Esophagus (tissue), 2 donors: ENCODE results near the gene THBS2. TPM values are rescaled to one million over a fixed set of nuclear protein-coding genes. Genes with fewer than 3 reads are reported as not detected.

ENCODE experiments used
- H3K27ac ChIP-seq, 2 donors: one replicate each; pipeline ENCODE4 v1.5.1; 2013; ENCODE audit warnings: low read depth in 2 of 2, mild to moderate bottlenecking in 2 of 2, inconsistent platforms in 1 of 2, low read length in 1 of 2, moderate library complexity in 1 of 2
- H3K27me3 ChIP-seq, 2 donors: one replicate each; pipeline ENCODE4 v1.6.1; 2013; ENCODE audit warnings: low read length in 2 of 2, control low read depth in 1 of 2, mild to moderate bottlenecking in 1 of 2; ENCODE audit not compliant: insufficient read depth in 2 of 2, control insufficient read depth in 1 of 2
- H3K36me3 ChIP-seq, 2 donors: one replicate each; pipeline ENCODE4 v1.6.1; 2013; ENCODE audit warnings: low read length in 1 of 2; ENCODE audit not compliant: control insufficient read depth in 2 of 2, insufficient read depth in 2 of 2
- H3K4me1 ChIP-seq, 2 donors: one replicate each; pipeline ENCODE4 v1.6.1; 2013; ENCODE audit warnings: low read length in 1 of 2; ENCODE audit not compliant: control insufficient read depth in 2 of 2, insufficient read depth in 2 of 2
- H3K4me3 ChIP-seq, 2 donors: one replicate each; pipeline ENCODE4 v1.5.1; 2013; ENCODE audit warnings: low read length in 2 of 2, mild to moderate bottlenecking in 2 of 2, low read depth in 1 of 2, moderate library complexity in 1 of 2
- H3K9me3 ChIP-seq, 2 donors: one replicate each; pipeline ENCODE4 v1.6.1; 2013; ENCODE audit warnings: mild to moderate bottlenecking in 2 of 2, low read depth in 1 of 2, low read length in 1 of 2, moderate library complexity in 1 of 2; ENCODE audit not compliant: control insufficient read depth in 2 of 2, insufficient read depth in 1 of 2
- WGBS, 2 donors: extraction: QIAGEN DNeasy Blood & Tissue Kit; methylation state at CpG; one replicate each; pipeline ENCODE4 v1.1.7; 2013; 5-methylcytosine and 5-hydroxymethylcytosine counted together
- polyA plus RNA-seq, 2 donors: library from polyadenylated mRNA; stranded (reverse); fragments of 200-250 nt; gene quantifications; one replicate each; pipeline ENCODE4 v1.2.3, GENCODE V29; 2013
- donor health status: healthy with polysubstance abuse.
- donor health status: Bipolar disorder and iron deficiency.

Gene THBS2
- polyA plus RNA-seq, 2 donors: 1.6 to 2.5 TPM

DNA sequence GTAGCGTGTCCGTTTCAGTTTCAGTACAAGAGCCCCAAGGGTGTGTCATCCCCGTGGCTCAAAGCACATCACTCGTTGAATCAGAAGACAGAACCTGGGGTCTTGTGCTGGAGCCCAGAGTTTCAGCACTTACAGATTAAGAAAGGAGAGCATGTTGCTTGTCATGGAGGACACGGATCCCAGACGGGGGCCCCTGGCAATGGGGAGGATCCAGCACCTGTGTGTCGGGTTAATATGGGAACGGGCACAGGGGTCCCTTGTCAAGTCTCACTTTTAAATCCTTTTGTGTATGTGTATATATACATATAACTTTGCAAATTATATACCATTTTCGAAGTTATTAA is 23.4 kb downstream of the THBS2 start:
- Histone ChIP-seq H3K27ac (no peak overlapping the region), H3K4me3 (no peak overlapping the region), H3K27me3 (no peaks in the 10 kb centered on the region), H3K36me3 (peaks cover 0 to 6% of the 10 kb centered on the region in 2 donors), H3K9me3 (peaks cover 6 to 13% of the 10 kb centered on the region in 2 donors), H3K4me1 (no peaks in the 10 kb centered on the region)
- 72 to 75% methylated on average over 9 of the region's 9 CpGs for WGBS, 2 donors

DNA sequence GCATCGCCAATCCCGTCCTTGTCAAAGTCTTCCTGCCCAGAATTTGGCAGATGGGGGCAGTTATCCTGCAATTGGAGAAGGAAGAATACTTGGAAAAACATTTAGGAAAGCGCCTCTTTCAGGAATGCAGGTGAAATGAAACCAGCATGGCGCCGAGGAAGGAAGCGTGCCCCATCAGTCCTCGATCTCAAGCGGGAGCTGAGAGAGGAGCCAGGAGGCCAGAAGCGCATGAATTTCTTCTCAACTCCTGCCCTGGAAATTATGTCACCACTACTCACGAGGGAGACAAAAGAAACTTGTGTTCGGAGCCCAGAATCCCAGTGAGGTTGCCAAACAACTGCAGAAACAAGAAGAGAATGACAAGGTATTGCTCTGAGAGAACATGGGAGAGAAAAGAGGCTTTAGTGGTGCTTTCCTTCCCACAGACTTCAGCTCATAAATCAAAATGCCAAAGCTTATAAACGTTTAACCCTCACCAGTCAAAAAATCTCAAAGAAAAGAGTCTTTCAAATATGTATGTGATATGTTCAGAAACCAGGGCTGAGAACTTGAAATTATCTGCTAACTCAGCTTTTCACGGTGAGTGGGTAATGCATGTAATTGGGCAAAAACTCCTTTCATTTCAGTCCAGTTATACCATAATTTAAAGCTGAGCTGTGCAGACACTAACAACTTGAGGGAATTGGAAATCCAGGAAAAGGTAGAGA is 23.9 kb downstream of the THBS2 start:
- Histone ChIP-seq H3K4me1 (no peaks in the 10 kb centered on the region), H3K4me3 (no peak overlapping the region), H3K27me3 (no peaks in the 10 kb centered on the region), H3K9me3 (peaks cover 6 to 17% of the 10 kb centered on the region in 2 donors), H3K27ac (no peak overlapping the region), H3K36me3 (peaks cover 0 to 7% of the 10 kb centered on the region in 2 donors)
- 59 to 60% methylated on average over 13 of the region's 13 CpGs for WGBS, 2 donors

DNA sequence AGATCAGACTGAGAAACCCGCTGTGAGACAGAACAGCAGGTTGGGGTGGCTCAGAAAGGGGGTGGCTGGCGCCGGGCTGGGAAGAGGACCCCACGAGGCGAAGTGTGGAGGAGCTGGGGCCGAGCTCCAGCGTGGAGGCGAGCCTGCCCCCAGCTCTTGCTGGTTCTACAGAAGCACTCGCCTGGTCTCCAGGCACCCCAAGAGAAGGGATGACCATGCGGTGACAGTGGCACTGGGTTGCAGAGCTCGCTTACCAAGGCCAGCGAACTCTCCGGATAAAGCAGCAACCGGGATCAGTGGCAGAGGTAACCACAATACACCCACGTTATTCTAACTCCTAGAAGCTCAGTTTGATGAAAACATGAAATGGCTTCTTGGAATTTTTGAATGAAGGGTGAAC is 26.5 kb downstream of the THBS2 start:
- no peak overlapping the region for H3K27ac ChIP-seq
- H3K4me3 ChIP-seq: no peak overlapping the region
- H3K9me3 ChIP-seq: peaks cover 6 to 8% of the 10 kb centered on the region in 2 donors
- WGBS, 2 donors: 91 to 94% methylated on average over 15 of the region's 15 CpGs
- peaks cover 0 to 2% of the 10 kb centered on the region in 2 donors for H3K36me3 ChIP-seq
- no peaks in the 10 kb centered on the region for H3K27me3 ChIP-seq
- no peaks in the 10 kb centered on the region for H3K4me1 ChIP-seq

DNA sequence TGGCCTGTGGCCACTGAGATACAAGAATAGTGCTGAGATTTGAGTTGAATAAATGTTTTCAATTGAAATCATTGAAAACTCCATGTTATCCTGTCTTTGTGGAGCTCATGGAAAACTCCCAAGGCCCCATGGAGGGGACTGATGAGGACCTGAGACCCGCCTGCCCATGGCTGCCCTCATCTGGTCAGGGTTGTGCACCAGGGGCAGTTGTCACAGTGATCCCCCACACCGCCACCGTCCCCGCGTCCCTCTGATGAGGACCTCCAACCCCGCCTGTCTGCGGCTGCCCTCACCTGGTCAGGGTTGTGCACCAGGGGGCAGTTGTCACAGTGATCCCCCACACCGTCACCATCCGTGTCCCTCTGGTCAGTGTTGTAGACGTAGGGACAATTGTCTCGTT is 27.8 kb downstream of the THBS2 start:
- Histone ChIP-seq H3K36me3 (peaks cover 0 to 2% of the 10 kb centered on the region in 2 donors), H3K27ac (no peak overlapping the region)

DNA sequence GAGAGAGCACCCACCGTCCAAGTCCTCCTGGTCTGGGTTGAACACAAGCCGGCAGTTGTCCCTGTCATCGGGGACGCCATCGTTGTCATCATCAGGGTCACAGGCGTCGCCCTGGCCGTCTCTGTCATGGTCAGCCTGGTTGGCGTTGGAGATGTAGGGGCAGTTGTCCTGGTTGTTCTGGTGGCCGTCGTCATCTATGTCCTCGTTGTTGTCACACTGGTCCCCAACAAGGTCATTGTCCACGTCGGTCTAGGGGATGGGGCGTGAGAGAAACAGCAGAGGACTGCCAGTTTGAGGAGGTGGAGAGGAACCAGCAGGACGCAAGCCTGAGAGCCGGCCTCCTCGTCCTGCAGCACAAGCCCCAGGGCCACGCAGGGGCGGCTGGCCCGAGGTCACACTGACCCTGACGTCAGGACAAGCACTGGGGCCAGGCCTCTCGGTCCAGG is 28.5 kb downstream of the THBS2 start:
- 95 to 96% methylated on average over 22 to 23 of the region's 23 CpGs for WGBS, 2 donors
- Histone ChIP-seq H3K9me3 (peaks cover 0 to 10% of the 10 kb centered on the region in 2 donors), H3K4me3 (no peak overlapping the region), H3K36me3 (peaks cover 0 to 2% of the 10 kb centered on the region in 2 donors), H3K4me1 (no peaks in the 10 kb centered on the region), H3K27ac (no peak overlapping the region), H3K27me3 (no peaks in the 10 kb centered on the region)

More for the DNA sequence above, 27.8 kb downstream of the THBS2 start:
- Histone ChIP-seq H3K4me3 (no peak overlapping the region), H3K4me1 (no peaks in the 10 kb centered on the region), H3K27me3 (no peaks in the 10 kb centered on the region), H3K9me3 (peaks cover 0 to 10% of the 10 kb centered on the region in 2 donors)
- WGBS, 2 donors: 91 to 95% methylated on average over 11 of the region's 11 CpGs

DNA sequence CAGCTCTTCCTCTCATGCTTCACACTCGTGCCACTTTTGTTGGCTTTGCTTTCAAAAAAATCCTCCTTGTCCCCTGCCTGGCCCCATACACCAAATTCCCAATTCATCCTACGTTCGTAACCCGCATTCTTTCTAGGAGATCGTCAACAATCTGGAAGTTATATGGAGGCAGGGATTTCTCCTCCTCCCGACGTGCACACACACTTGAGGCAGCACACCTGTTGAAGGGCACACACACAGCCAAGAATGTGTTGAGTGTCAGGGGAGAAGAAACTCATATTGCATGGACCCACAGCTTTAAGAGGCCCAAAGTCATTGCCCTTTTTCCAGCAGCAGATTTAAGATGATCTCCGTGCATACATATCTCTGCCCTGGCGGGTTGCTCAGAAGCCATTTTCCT is 28.9 kb downstream of the THBS2 start:
- WGBS, 2 donors: 84 to 89% methylated on average over 9 of the region's 9 CpGs
- H3K27ac ChIP-seq: no peak overlapping the region
- peaks cover 0 to 10% of the 10 kb centered on the region in 2 donors for H3K9me3 ChIP-seq
- H3K36me3 ChIP-seq: peaks cover 0 to 2% of the 10 kb centered on the region in 2 donors
- H3K4me1 ChIP-seq: no peaks in the 10 kb centered on the region
- H3K27me3 ChIP-seq: no peaks in the 10 kb centered on the region
- no peak overlapping the region for H3K4me3 ChIP-seq

DNA sequence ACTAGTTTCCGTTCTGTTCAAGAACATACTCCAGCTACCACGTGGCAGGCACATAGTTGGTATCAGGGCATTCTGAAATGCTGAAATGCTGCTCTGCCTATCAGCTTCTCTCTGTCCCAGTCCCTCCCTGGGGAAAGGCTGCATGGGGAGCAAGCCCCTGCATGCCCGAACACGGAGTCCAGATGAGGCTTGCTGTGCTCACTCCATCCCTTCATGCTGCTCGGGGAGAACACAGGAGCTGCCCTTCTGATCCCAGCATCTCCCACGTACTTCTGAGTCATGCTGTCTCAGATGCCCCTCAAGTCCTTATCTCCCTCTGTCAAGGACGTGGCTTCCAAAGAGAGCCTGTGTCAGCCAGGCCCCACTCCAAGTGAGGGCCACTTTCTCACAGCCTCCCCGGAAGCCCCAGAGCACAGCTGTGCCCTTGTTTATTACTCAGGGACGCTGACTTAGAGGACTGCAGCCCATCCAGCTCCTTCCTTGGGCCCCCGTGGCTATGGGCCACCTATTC is 29.4 kb downstream of the THBS2 start:
- Histone ChIP-seq H3K4me1 (no peaks in the 10 kb centered on the region), H3K27me3 (no peaks in the 10 kb centered on the region), H3K4me3 (no peak overlapping the region), H3K27ac (no peak overlapping the region), H3K36me3 (peaks cover 0 to 2% of the 10 kb centered on the region in 2 donors), H3K9me3 (peaks cover 0 to 10% of the 10 kb centered on the region in 2 donors)
- WGBS, 2 donors: 53% methylated on average over 10 of the region's 10 CpGs

DNA sequence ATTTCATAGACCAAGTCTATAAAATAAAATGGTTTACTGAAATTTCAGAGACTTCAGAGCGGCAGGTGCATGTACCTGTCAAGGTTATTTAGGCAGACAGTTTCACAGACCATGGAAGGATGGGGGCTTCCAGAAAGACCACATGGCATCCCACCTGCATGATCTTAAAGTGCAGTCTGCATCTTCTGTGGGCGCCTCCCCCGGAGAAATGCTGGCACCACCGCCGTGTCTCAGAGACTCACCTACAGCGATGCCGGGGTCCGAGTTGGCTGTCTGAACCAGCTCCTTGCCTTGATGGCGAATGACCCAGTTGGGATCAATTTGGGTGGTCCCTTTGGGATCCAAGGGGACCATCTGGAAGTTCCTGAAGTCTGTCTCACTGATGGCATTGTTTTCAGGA is 30.6 kb downstream of the THBS2 start:
- Histone ChIP-seq H3K4me3 (no peak overlapping the region), H3K36me3 (peaks cover 0 to 2% of the 10 kb centered on the region in 2 donors), H3K4me1 (no peaks in the 10 kb centered on the region), H3K9me3 (peaks cover 0 to 10% of the 10 kb centered on the region in 2 donors), H3K27ac (no peak overlapping the region), H3K27me3 (no peaks in the 10 kb centered on the region)
- 93 to 97% methylated on average over 9 of the region's 9 CpGs for WGBS, 2 donors

DNA sequence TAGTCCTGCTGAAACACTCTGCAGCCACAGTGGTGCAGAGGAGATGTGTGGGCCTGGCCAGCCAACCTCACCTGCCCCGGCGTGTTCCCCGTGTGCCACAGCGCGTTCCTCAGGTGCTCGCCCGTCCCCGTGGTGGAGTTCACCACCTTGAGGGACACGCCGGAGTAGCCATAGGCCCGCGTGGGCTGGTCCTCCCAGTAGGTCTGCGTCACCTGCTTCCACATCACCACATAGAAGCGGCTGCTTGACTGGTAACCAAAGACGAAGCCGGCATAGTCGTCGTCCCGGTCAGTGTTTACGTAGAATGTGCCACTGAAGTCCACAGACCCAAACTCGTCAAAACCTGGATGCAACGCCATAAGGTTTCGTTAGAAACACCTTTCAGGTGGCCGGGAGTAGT is 31.5 kb downstream of the THBS2 start:
- H3K9me3 ChIP-seq: peaks cover 0 to 10% of the 10 kb centered on the region in 2 donors
- H3K27me3 ChIP-seq: no peaks in the 10 kb centered on the region
- no peaks in the 10 kb centered on the region for H3K4me1 ChIP-seq
- peaks cover 0 to 2% of the 10 kb centered on the region in 2 donors for H3K36me3 ChIP-seq
- 94 to 97% methylated on average over 24 of the region's 24 CpGs for WGBS, 2 donors
- H3K4me3 ChIP-seq: no peak overlapping the region
- H3K27ac ChIP-seq: no peak overlapping the region

DNA sequence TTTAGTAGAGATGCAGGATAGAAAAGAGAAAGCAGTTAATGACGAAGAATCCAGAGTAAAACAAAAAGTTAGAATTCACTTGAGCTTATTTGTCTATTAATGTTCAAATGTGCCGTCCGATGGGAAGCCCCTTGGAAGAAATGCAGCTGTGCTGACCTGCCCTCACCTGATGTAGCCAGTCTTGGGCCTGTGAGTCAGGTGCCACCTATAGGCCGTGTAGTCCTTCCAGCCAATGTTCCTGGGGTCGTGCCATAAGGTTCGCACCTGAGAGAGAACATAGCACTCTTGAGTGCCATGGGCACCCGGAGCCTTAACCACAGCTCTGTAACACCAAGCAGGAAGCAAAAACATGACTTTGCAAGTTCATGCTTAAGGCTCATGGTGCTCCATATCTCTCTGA is 32.4 kb downstream of the THBS2 start:
- WGBS, 2 donors: 80 to 87% methylated on average over 7 of the region's 7 CpGs
- Histone ChIP-seq H3K4me3 (no peak overlapping the region), H3K27ac (no peak overlapping the region), H3K9me3 (peaks cover 0 to 10% of the 10 kb centered on the region in 2 donors), H3K4me1 (no peaks in the 10 kb centered on the region), H3K36me3 (peaks cover 0 to 2% of the 10 kb centered on the region in 2 donors), H3K27me3 (no peaks in the 10 kb centered on the region)
